Prostate gland (tissue), 2 donors: ENCODE measurements around the gene CANX. TPM values are rescaled to one million over a fixed set of nuclear protein-coding genes. Genes with fewer than 3 reads are reported as not detected.

ENCODE experiments used
- DNase-seq: peaks from one replicate; pipeline ENCODE4 v3.0.0-alpha.2; 2019; ENCODE audit warnings: low spot score
- H3K27ac ChIP-seq, 2 donors: fragments of 200-600 bp; sonication (generic); 2 replicates each; pipeline ENCODE4 v1.5.1; 2017 to 2019
- H3K27me3 ChIP-seq: fragments of 200-600 bp; sonication (generic); replicated peaks from 2 replicates; pipeline ENCODE4 v1.5.1; 2019; ENCODE audit not compliant: insufficient read depth
- H3K36me3 ChIP-seq, 2 donors: fragments of 200-600 bp; sonication (generic); 1 replicate in 1 of 2; 2 replicates in 1 of 2; pipeline versions ENCODE4 v1.5.1 to v1.8.1; 2017 to 2019
- H3K4me1 ChIP-seq: fragments of 200-600 bp; sonication (generic); replicated peaks from 2 replicates; pipeline ENCODE4 v1.5.1; 2019
- H3K4me3 ChIP-seq, 2 donors: fragments of 200-600 bp; sonication (generic); 2 replicates each; pipeline ENCODE4 v1.5.1; 2017 to 2019
- H3K9me3 ChIP-seq: fragments of 200-600 bp; sonication (generic); 2 replicates; pipeline ENCODE4 v1.5.1; 2017
- CTCF ChIP-seq, 4 experiments: fragments of 200-600 bp in 2 of 4; fragments of 450-650 bp in 2 of 4; sonication (generic) in 2 of 4; IDR thresholded peaks; 1 replicate in 3 of 4; 2 replicates in 1 of 4; pipeline ENCODE4 v1.5.1; 2016 to 2019; ENCODE audit warnings: antibody characterized with exemption in 4 of 4, mild to moderate bottlenecking in 2 of 4, moderate library complexity in 2 of 4
- POLR2A ChIP-seq: fragments of 450-650 bp; IDR thresholded peaks from one replicate; pipeline ENCODE4 v1.6.1; 2016; ENCODE audit warnings: antibody characterized with exemption, mild to moderate bottlenecking
- POLR2AphosphoS5 ChIP-seq: sonication (generic); formaldehyde crosslinking; IDR thresholded peaks from one replicate; pipeline ENCODE4 v1.6.1; 2017; ENCODE audit warnings: antibody characterized with exemption
- WGBS: methylation state at CpG from one replicate; pipeline ENCODE4 v1.1.5; 2018; 5-methylcytosine and 5-hydroxymethylcytosine counted together
- intact Hi-C: fragments of 100-400 bp; cut with DNase I; formaldehyde crosslinking; loops from one replicate; pipeline ENCODE4 v1.14.2; 2022
- total RNA-seq, 2 donors: library from RNA; depleted of rRNA; stranded (reverse); fragments of >200 nt; gene quantifications; one replicate each; pipeline ENCODE4 v1.1.0, GENCODE V29; 2016

Gene CANX
- total RNA-seq, 2 donors from 2014 or later, result 341 to 468 TPM

- no peak overlapping the region for H3K27ac ChIP-seq
- H3K4me3 ChIP-seq, result no peak overlapping the region
- no peaks in the 10 kb centered on the region for H3K27me3 ChIP-seq
- DNase-seq, result no peak
- H3K9me3 ChIP-seq, result no peaks in the 10 kb centered on the region
- peaks cover 2% of the 10 kb centered on the region for H3K4me1 ChIP-seq
- H3K36me3 ChIP-seq, result peaks cover 0 to 25% of the 10 kb centered on the region in 2 donors
- TF ChIP-seq CTCF (IDR thresholded peaks at IDR 0.05) (no peak), POLR2A (no peak), POLR2AphosphoS5 (no peak)
- intact Hi-C loops, result loop anchor here (1.0 kb wide), 1 partner anchor 16 kb away; no protein-coding TSS in a partner anchor
- WGBS, result 81% methylated on average over 11 of the region's 11 CpGs
Measured at GRCh38 chr5:179776411-179776938, 77.7 kb downstream of the CANX start.

GRCh38 chr5:179777456-179777855 is 78.7 kb downstream of the CANX start:
- peaks cover 2% of the 10 kb centered on the region for H3K4me1 ChIP-seq
- intact Hi-C loops, result no loop called here
- no peaks in the 10 kb centered on the region for H3K27me3 ChIP-seq
- WGBS, result 83% methylated on average over 10 of the region's 10 CpGs
- DNase-seq, result no peak
- H3K27ac ChIP-seq, result no peak overlapping the region
- no peaks in the 10 kb centered on the region for H3K9me3 ChIP-seq
- peaks cover 0 to 22% of the 10 kb centered on the region in 2 donors for H3K36me3 ChIP-seq
- TF ChIP-seq POLR2A (no peak), CTCF (IDR thresholded peaks at IDR 0.05) (no peak), POLR2AphosphoS5 (no peak)
- no peak overlapping the region for H3K4me3 ChIP-seq

- Histone ChIP-seq H3K36me3 (peaks cover 0 to 21% of the 10 kb centered on the region in 2 donors), H3K4me3 (no peak overlapping the region), H3K27ac (peak overlapping the region in 1 of 2 donors; percentile 9), H3K4me1 (peaks cover 2% of the 10 kb centered on the region), H3K9me3 (no peaks in the 10 kb centered on the region), H3K27me3 (no peaks in the 10 kb centered on the region)
- intact Hi-C loops, result no loop called here
- 31% methylated on average over 9 of the region's 9 CpGs for WGBS
- DNase-seq, result no peak
- TF ChIP-seq POLR2AphosphoS5 (peak; percentile 57), CTCF (IDR thresholded peaks at IDR 0.05) (no peak)
Measured at GRCh38 chr5:179777909-179778308, 79.1 kb downstream of the CANX start.

GRCh38 chr5:179778591-179778990 is 79.8 kb downstream of the CANX start:
- Histone ChIP-seq H3K4me3 (no peak overlapping the region), H3K27me3 (no peaks in the 10 kb centered on the region), H3K4me1 (peaks cover 2% of the 10 kb centered on the region), H3K27ac (no peak overlapping the region), H3K36me3 (peaks cover 0 to 14% of the 10 kb centered on the region in 2 donors), H3K9me3 (no peaks in the 10 kb centered on the region)
- no peak for TF ChIP-seq CTCF (IDR thresholded peaks at IDR 0.05)
- no peak for TF ChIP-seq POLR2AphosphoS5
- no peak for TF ChIP-seq POLR2A
- DNase-seq, result no peak
- 94% methylated on average over 4 of the region's 5 CpGs for WGBS
- intact Hi-C loops, result no loop called here

- 94% methylated on average over 4 of the region's 4 CpGs for WGBS
- Histone ChIP-seq H3K4me3 (no peak overlapping the region), H3K27me3 (no peaks in the 10 kb centered on the region), H3K4me1 (peaks cover 2% of the 10 kb centered on the region), H3K36me3 (peaks cover 0 to 2% of the 10 kb centered on the region in 2 donors), H3K9me3 (no peaks in the 10 kb centered on the region), H3K27ac (no peak overlapping the region)
- intact Hi-C loops, result no loop called here
- DNase-seq, result no peak
- TF ChIP-seq CTCF (IDR thresholded peaks at IDR 0.05) (no peak), POLR2AphosphoS5 (no peak), POLR2A (no peak)
Measured at GRCh38 chr5:179779826-179780225, 81.1 kb downstream of the CANX start.
